ENCODE data around the gene METRNL.

Gene METRNL

DNA sequence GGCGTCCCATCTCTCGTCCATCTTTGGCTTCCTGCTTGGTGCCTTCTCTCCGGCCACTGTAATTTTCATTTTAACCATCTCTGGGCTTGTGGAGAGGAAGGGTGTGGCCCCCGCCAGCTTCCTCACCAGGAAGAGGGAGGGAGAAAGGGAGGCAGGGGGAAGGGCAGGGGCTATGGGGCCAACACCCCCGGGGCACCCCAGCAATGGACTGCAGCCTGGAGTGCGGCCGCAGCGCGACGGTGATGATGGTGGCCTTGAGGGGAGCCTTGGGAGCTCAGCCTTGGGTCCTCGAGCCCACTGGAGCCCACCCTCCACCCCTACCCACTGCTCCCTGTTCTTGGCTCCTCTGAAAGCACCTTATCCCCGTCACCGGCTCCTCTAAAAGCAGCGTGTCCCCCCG lies 9.5 kb downstream of the METRNL start:
- peaks cover 0 to 26% (median 13%) of the 10 kb centered on the region in 4 experiments for H3K4me1 ChIP-seq (ENCODE audit: control extremely low read depth in 1 of 4, control insufficient read depth in 4 of 4, insufficient read depth in 4 of 4, low read length in 3 of 4)
- no peaks in the 10 kb centered on the region for H3K27me3 ChIP-seq (replicated peaks in 2 of 5; ENCODE audit: control insufficient read depth in 4 of 5, insufficient read depth in 5 of 5, low read length in 4 of 5)
- POLR2A ChIA-PET, result no interaction called here
- no peak overlapping the region for H3K4me3 ChIP-seq (ENCODE audit: control insufficient read depth in 1 of 7, extremely low read depth in 1 of 7, insufficient read depth in 4 of 7, low read depth in 2 of 7, low read length in 6 of 7)
- CTCF ChIA-PET, result no interaction called here
- 85% methylated on average over 6 of the region's 15 CpGs for WGBS (ENCODE audit: insufficient coverage)
- no peak for DNase-seq
- H3K9me3 ChIP-seq (ENCODE audit: control extremely low read depth in 1 of 5, control insufficient read depth in 4 of 5, insufficient read depth in 2 of 5, low read depth in 1 of 5, low read length in 4 of 5), result no peaks in the 10 kb centered on the region
- no peak overlapping the region for H3K27ac ChIP-seq (ENCODE audit: insufficient read depth in 1 of 2, low read depth in 1 of 2, low read length in 2 of 2, poor library complexity in 1 of 2, severe bottlenecking in 2 of 2)
- peaks cover 0 to 44% (median 6%) of the 10 kb centered on the region in 4 experiments for H3K36me3 ChIP-seq (ENCODE audit: control insufficient read depth in 4 of 4, insufficient read depth in 4 of 4, low read length in 3 of 4)

DNA sequence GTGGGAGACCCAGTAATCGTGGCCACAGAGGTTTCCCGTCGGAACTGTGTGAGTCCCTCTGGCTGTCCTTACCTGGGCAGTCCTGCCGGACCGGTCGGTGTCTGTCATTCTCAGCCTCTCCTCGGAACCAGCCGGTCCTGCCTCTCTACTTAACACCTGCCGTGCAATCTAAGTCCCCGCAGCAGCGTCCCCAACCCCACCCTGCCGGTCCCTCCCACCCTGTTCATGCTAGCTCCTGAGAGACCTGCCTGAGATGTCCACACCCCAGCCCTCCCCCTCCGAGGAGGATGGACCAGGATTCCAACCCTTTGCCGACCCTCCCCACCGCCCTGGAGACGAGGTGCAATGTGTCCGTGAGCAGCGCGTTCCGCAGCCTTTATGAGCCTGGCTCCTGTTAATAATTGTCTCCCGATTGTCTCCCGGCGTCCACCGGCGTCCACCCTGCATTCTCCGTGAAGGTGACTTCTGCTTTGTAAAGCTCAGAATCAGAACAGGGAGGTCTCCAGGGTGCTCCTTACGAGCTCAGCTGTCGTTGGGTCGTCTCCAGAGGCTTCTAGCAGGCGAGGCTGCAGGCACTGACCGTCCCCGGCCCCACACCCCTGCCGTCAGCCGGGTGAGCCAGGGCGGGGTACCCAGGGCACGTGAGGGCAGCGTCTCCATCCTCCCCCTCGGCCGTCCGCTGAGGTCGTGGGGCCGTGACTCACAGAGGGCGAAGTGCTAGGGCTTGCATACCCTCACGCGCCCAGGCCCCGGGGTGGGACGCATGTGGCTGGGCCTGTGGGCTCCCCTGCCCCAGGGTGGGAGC lies 10.1 kb downstream of the METRNL start:
- Histone ChIP-seq H3K4me3 (ENCODE audit: control insufficient read depth in 1 of 7, extremely low read depth in 1 of 7, insufficient read depth in 4 of 7, low read depth in 2 of 7, low read length in 6 of 7) (no peak overlapping the region), H3K4me1 (ENCODE audit: control extremely low read depth in 1 of 4, control insufficient read depth in 4 of 4, insufficient read depth in 4 of 4, low read length in 3 of 4) (peaks cover 0 to 19% (median 7%) of the 10 kb centered on the region in 4 experiments), H3K27ac (ENCODE audit: insufficient read depth in 1 of 2, low read depth in 1 of 2, low read length in 2 of 2, poor library complexity in 1 of 2, severe bottlenecking in 2 of 2) (no peak overlapping the region), H3K27me3 (replicated peaks in 2 of 5; ENCODE audit: control insufficient read depth in 4 of 5, insufficient read depth in 5 of 5, low read length in 4 of 5) (no peaks in the 10 kb centered on the region), H3K9me3 (ENCODE audit: control extremely low read depth in 1 of 5, control insufficient read depth in 4 of 5, insufficient read depth in 2 of 5, low read depth in 1 of 5, low read length in 4 of 5) (no peaks in the 10 kb centered on the region), H3K36me3 (ENCODE audit: control insufficient read depth in 4 of 4, insufficient read depth in 4 of 4, low read length in 3 of 4) (peaks cover 0 to 51% (median 9%) of the 10 kb centered on the region in 4 experiments)
- POLR2A ChIA-PET, result no interaction called here
- CTCF ChIA-PET, result no interaction called here
- 95% methylated on average over 41 of the region's 47 CpGs for WGBS (ENCODE audit: insufficient coverage)
- peak in 1 of 3 donors; percentile 44 for DNase-seq

DNA sequence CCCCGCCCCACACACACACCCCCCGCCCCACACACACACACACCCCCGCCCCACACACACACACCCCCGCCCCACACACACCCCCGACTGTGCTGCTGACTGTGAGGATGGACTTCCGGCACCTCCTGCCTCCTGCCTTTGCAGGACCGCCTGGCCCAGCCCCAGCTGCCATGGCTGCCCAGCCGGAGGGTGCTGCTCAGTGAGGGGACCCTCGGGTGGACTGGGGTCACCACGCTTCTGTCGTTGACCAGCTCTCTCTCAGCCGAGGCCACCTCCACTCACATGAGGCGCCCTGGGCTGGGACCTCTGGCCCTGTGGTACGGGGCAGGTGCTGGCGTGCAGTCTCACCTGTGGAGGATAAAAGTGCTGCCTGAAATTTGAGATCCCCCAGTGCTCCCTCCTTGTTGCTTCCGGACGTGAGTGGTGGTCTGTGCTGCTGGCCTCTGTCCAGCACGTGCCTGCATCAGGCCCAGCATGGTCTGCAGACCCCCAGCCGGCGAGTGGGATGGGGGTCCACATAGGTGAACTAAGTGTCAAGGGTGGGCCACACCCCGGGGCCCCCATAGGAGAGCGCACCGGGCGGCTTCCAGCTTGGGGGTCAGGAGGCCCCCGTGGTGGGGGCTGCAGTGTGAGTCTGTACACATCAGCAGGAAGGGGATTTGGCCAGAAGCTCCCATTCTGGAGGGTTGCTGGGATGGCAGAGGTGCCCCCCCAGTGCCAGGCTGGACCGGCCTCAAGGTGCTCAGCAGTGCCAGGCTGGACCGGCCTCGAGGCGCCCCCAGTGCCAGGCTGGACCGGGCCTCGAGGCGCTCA lies 11.2 kb downstream of the METRNL start:
- Histone ChIP-seq H3K4me3 (ENCODE audit: control insufficient read depth in 1 of 7, extremely low read depth in 1 of 7, insufficient read depth in 4 of 7, low read depth in 2 of 7, low read length in 6 of 7) (no peak overlapping the region), H3K27ac (ENCODE audit: insufficient read depth in 1 of 2, low read depth in 1 of 2, low read length in 2 of 2, poor library complexity in 1 of 2, severe bottlenecking in 2 of 2) (no peak overlapping the region), H3K9me3 (ENCODE audit: control extremely low read depth in 1 of 5, control insufficient read depth in 4 of 5, insufficient read depth in 2 of 5, low read depth in 1 of 5, low read length in 4 of 5) (no peaks in the 10 kb centered on the region), H3K36me3 (ENCODE audit: control insufficient read depth in 4 of 4, insufficient read depth in 4 of 4, low read length in 3 of 4) (peaks cover 0 to 57% (median 11%) of the 10 kb centered on the region in 4 experiments), H3K4me1 (ENCODE audit: control extremely low read depth in 1 of 4, control insufficient read depth in 4 of 4, insufficient read depth in 4 of 4, low read length in 3 of 4) (peaks cover 0 to 17% (median 6%) of the 10 kb centered on the region in 4 experiments), H3K27me3 (replicated peaks in 2 of 5; ENCODE audit: control insufficient read depth in 4 of 5, insufficient read depth in 5 of 5, low read length in 4 of 5) (no peaks in the 10 kb centered on the region)
- no peak for DNase-seq
- 97% methylated on average over 25 of the region's 32 CpGs for WGBS (ENCODE audit: insufficient coverage)
- ChIA-PET POLR2A (interaction anchor here (1.1 kb wide), 1 partner anchor 29 kb away, joined by 3 read pairs; no protein-coding TSS in a partner anchor), CTCF (interaction anchor here (0.6 kb wide), 1 partner anchor 171 kb away, joined by 3 read pairs; no protein-coding TSS in a partner anchor)

DNA sequence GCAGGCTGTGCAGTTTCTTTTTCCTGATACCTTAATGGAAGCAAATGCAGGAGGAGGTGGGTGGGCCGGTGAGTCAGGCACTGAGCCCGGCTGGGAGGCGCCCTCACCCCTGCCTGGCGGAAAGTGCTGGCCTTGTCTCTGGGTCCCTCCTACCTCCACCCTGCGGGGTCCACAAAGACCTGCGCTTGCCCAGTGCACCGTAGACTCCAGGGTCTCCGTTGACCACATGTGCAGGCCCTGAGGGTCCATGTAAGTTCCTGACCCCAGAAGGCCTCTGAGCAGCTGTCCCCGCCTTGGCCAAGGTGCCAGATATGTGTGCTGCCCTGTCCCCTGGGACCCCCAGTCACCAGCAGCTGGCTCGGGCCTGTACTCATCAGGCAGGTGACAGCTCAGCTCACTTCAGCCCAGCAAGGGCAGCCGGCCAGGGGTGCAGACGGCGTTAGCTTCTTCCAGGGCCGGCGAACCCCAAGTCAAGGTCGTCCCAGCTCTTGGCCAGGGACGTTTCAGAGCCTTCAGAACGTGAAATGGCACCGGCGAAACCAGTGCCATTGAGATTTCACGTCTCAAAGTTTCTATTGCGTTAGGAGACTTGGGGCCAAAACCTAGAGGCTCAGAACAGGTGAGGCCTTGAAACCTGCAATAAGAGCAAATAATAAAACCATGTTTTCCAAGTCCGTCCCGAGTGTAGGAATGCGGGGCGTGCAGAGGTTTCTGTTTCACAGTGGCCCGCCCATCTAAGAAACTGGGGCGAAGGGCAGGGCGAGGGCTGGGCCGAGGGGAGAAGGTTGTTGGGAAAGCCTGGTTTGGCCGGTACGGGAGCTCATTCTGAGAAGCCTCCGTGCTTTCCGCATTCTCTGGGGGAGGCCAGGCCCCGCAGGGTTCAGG lies 12.1 kb downstream of the METRNL start:
- CTCF ChIA-PET, result no interaction called here
- Histone ChIP-seq H3K9me3 (ENCODE audit: control extremely low read depth in 1 of 5, control insufficient read depth in 4 of 5, insufficient read depth in 2 of 5, low read depth in 1 of 5, low read length in 4 of 5) (no peaks in the 10 kb centered on the region), H3K27me3 (replicated peaks in 2 of 5; ENCODE audit: control insufficient read depth in 4 of 5, insufficient read depth in 5 of 5, low read length in 4 of 5) (no peaks in the 10 kb centered on the region), H3K4me1 (ENCODE audit: control extremely low read depth in 1 of 4, control insufficient read depth in 4 of 4, insufficient read depth in 4 of 4, low read length in 3 of 4) (peaks cover 0 to 10% (median 6%) of the 10 kb centered on the region in 4 experiments), H3K27ac (ENCODE audit: insufficient read depth in 1 of 2, low read depth in 1 of 2, low read length in 2 of 2, poor library complexity in 1 of 2, severe bottlenecking in 2 of 2) (no peak overlapping the region), H3K4me3 (ENCODE audit: control insufficient read depth in 1 of 7, extremely low read depth in 1 of 7, insufficient read depth in 4 of 7, low read depth in 2 of 7, low read length in 6 of 7) (no peak overlapping the region), H3K36me3 (ENCODE audit: control insufficient read depth in 4 of 4, insufficient read depth in 4 of 4, low read length in 3 of 4) (peaks cover 2 to 60% (median 13%) of the 10 kb centered on the region in 4 experiments)
- POLR2A ChIA-PET, result interaction anchor here (1.1 kb wide), 1 partner anchor 28 kb away, joined by 3 read pairs; no protein-coding TSS in a partner anchor
- 94% methylated on average over 30 of the region's 35 CpGs for WGBS (ENCODE audit: insufficient coverage)
- DNase-seq, result no peak

DNA sequence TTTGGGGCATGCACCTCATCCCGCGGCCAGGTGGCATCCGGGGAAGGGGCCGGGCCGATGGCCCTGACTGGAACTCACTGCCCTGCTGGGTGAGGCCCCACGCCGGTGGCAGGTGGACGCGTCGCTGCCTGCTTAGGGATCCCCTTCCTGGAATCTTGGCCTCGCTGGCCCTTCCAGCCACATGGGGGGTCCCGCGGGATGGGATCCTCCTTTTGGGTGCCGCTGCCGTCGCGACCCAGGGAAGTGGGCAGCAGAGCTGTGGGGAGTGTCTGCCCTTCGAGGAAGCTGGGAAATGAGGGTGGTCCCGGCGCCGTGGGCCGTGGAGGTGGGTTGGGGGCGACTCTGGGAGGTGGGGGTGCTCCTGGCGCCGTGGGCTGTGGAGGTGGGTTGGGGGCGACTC lies 12.8 kb downstream of the METRNL start:
- CTCF ChIA-PET, result no interaction called here
- Histone ChIP-seq H3K4me1 (ENCODE audit: control extremely low read depth in 1 of 4, control insufficient read depth in 4 of 4, insufficient read depth in 4 of 4, low read length in 3 of 4) (peaks cover 0 to 10% (median 4%) of the 10 kb centered on the region in 4 experiments), H3K27me3 (replicated peaks in 2 of 5; ENCODE audit: control insufficient read depth in 4 of 5, insufficient read depth in 5 of 5, low read length in 4 of 5) (peaks cover 0 to under 1% (median 0%) of the 10 kb centered on the region in 5 experiments), H3K36me3 (ENCODE audit: control insufficient read depth in 4 of 4, insufficient read depth in 4 of 4, low read length in 3 of 4) (peaks cover 2 to 56% (median 13%) of the 10 kb centered on the region in 4 experiments), H3K4me3 (ENCODE audit: control insufficient read depth in 1 of 7, extremely low read depth in 1 of 7, insufficient read depth in 4 of 7, low read depth in 2 of 7, low read length in 6 of 7) (no peak overlapping the region), H3K9me3 (ENCODE audit: control extremely low read depth in 1 of 5, control insufficient read depth in 4 of 5, insufficient read depth in 2 of 5, low read depth in 1 of 5, low read length in 4 of 5) (no peaks in the 10 kb centered on the region), H3K27ac (ENCODE audit: insufficient read depth in 1 of 2, low read depth in 1 of 2, low read length in 2 of 2, poor library complexity in 1 of 2, severe bottlenecking in 2 of 2) (no peak overlapping the region)
- POLR2A ChIA-PET, result no interaction called here
- whole genome bisulfite sequencing (ENCODE audit: insufficient coverage), result 97% methylated on average over 11 of the region's 26 CpGs
- DNase-seq, result no peak

DNA sequence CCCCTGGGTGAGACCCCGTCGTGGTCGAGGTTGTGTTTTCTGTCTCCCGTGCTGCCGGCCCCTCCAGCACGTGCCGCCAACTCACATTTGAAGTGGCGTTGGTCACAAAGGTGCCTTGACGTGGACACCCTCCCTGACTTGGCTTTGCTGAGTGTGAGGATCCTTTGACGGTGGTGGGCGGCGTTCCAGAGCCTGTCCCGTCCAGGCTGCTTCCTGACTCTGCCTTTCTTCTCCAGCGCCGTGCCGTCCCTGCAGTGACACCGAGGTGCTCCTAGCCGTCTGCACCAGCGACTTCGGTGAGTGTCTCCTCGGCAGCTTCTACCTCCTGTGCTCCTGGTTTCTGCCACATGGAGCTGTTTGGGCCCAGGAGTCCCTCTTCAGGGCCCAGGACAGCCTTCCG lies 13.5 kb downstream of the METRNL start:
- peaks cover 2 to 51% (median 13%) of the 10 kb centered on the region in 4 experiments for H3K36me3 ChIP-seq (ENCODE audit: control insufficient read depth in 4 of 4, insufficient read depth in 4 of 4, low read length in 3 of 4)
- no peaks in the 10 kb centered on the region for H3K9me3 ChIP-seq (ENCODE audit: control extremely low read depth in 1 of 5, control insufficient read depth in 4 of 5, insufficient read depth in 2 of 5, low read depth in 1 of 5, low read length in 4 of 5)
- H3K27me3 ChIP-seq (replicated peaks in 2 of 5; ENCODE audit: control insufficient read depth in 4 of 5, insufficient read depth in 5 of 5, low read length in 4 of 5), result peaks cover 0 to 5% (median 0%) of the 10 kb centered on the region in 5 experiments
- H3K4me3 ChIP-seq (ENCODE audit: control insufficient read depth in 1 of 7, extremely low read depth in 1 of 7, insufficient read depth in 4 of 7, low read depth in 2 of 7, low read length in 6 of 7), result no peak overlapping the region
- ChIA-PET POLR2A (no interaction called here), CTCF (interaction anchor here (0.5 kb wide), 1 partner anchor 26 kb away, joined by 3 read pairs; no protein-coding TSS in a partner anchor)
- no peak for DNase-seq
- WGBS (ENCODE audit: insufficient coverage), result 96% methylated on average over 22 of the region's 22 CpGs
- no peak overlapping the region for H3K27ac ChIP-seq (ENCODE audit: insufficient read depth in 1 of 2, low read depth in 1 of 2, low read length in 2 of 2, poor library complexity in 1 of 2, severe bottlenecking in 2 of 2)
- H3K4me1 ChIP-seq (ENCODE audit: control extremely low read depth in 1 of 4, control insufficient read depth in 4 of 4, insufficient read depth in 4 of 4, low read length in 3 of 4), result peaks cover 0 to 10% (median 4%) of the 10 kb centered on the region in 4 experiments

Measured in common myeloid progenitor, CD34-positive (primary cell).